Measurements from ENCODE around the gene DOCK1.

GRCh38 chr10:127442220-127442525 is 536.9 kb downstream of the DOCK1 start:
- TF ChIP-seq POLR2A (IDR thresholded peaks at IDR 0.05) = no peak
- no peak for TF ChIP-seq CTCF (IDR thresholded peaks at IDR 0.05)
